HG03159 (cell line): Measurements from ENCODE around the gene FLRT3.

Source experiments
- ATAC-seq: cut with Tn5 transposase; IDR thresholded peaks from one replicate; pipeline ENCODE4 v1.9.1; 2021; ENCODE audit warnings: mild to moderate bottlenecking, moderate library complexity; ENCODE audit not compliant: unreplicated experiment

The FLRT3 gene

DNA sequence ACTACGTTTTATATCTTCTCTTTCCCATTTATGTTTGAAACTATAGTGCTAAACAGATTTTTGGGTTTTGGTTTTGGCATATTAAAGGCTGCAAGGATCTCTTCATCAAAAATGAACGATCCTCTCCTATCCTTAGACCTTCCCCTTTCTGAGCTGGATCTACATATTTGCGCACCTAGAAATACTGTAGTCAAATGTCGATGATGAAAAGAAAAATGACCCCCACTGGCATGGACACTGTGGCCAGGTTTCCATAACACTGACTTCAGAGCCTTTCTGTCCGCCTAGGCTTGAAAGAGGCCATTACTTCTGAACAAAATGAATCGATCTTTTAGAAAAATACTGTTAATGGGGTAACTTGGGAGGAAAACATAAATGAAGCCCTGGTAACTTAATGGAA is 5.8 kb downstream of the FLRT3 start:
- ATAC-seq, result no peak

DNA sequence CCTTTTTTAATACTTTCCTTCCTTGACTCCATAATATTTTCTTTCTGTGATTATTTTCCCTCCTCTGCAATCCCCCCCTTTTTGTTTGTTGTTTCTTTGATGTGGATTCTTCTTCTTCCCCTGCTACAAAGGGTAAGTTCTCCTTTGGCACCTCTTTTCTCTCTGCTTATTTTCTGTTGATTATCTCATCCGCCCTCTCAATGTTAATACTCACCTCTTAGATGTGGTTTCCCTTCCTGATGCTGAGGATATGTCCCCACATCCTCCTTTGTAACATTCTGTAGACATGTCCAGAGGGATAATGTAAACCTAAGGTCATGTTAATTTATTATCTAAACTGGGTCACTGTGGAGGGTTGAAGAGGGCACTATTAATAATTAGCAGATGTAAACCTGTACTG is 17.7 kb downstream of the FLRT3 start:
- no peak for ATAC-seq

DNA sequence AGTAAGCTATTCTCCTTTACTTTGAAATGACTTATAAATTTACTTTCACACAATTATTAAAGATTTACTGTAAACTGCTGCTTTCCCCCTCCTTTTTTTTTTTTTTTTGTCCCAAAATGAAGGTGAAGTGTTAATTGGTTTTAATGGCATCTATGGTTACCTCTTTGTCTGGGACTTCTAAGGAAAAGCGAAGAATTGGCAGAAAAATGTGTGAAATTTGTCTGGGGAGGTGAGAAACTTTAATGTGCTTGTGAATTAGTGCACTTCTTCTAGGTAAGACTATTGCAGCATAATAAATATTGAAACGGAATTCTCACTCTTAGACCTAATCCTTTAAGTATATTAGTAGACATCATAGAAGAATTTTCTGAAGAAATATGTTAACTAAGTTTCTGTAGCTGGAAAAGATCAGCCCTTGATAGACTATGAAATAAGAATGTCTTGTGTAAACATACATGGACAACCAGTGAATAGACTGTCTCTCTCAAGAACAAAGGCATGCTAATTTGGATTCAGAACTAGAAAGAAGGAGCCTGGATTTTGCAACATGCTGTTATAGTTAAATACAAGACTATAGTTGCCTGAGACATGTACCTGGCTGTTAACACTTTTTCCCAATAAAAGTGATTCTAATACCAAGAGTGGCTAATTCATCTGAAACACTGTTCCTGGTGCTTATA is 23.9 kb downstream of the FLRT3 start:
- ATAC-seq, result no peak

DNA sequence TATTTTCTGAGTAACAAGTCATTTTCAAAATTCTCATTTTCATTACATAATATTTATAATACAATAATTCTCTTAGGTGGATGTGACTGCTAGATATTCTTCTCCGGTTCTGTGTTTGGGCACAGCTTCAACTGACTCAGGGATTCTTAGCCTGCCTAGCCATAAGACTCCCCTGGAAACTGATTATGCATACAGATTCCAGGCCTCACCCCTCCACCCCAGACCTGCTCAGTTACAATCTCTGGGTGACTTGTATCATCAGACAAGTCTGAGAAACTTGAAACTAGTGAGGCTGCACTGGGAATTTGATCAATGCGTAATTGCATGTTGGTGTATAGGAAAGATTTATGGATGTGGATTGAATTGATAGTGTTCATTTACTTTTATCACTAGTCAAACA is 25.4 kb downstream of the FLRT3 start:
- ATAC-seq, result no peak

DNA sequence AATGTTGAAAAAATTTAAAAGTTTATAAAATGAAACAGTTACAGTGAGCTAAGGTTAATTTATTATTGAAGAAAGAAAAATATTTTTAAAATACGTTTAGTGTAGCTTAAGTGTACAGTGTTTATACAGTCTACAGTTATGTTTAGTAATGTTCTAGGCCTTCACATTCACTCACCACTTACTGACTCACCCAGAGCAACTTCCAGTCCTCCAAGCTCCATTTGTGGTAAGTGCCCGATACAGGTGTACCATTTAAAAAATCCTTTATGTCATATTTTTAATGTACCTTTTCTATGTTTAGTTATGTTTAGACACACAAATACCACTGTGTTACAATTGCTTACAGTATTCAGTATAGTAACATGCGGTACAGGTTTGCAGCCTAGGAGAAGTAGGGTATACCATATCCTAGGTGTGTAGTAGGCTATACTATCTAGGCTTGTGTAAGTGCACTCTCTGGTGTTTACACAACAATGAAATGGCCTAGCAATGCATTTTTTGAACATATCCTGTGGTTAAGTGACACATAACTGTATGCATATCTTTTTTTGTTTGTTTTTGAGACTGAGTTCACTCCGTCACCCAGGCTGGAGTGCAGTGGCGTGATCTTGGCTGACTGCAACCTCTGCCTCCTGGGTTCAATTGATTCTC is 26.3 kb downstream of the FLRT3 start:
- no peak for ATAC-seq

DNA sequence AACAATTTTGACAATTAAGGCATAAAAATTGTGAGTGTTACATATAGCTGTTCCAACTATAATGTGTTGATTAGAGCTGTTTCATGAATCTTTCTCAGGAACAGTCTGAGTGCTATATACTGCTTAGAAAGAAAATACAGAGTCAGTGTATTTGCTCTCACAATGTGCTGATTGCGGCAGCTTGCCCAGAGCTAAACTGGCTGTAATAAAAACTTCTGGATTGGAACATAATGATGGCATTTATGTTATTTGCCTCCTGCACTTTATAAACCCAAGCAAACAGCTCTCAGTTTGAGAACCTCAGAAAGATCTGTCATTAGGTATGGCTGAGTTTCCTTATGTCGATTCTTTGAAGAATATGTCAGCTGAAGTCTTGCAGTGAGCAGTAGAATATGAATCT is 29.5 kb downstream of the FLRT3 start:
- no peak for ATAC-seq

DNA sequence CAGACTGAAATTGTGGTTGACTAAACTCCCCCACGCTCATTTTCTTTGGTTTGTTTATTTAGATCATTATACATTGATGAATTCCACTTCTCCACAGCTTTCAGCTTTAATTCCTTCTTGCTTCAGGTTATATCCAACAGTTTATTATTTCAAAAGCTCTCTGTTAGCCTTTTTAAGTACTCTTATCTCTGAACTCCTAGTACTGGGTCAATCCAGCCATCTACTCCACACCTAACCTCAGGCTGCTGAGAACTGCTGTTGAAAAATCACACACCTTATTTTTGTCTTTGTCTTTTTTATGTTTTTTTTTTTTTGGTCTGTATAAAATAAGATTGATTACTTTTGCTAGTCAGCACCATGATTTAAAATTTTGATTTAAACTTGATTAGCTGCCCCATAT is 32.9 kb downstream of the FLRT3 start:
- ATAC-seq, result no peak

DNA sequence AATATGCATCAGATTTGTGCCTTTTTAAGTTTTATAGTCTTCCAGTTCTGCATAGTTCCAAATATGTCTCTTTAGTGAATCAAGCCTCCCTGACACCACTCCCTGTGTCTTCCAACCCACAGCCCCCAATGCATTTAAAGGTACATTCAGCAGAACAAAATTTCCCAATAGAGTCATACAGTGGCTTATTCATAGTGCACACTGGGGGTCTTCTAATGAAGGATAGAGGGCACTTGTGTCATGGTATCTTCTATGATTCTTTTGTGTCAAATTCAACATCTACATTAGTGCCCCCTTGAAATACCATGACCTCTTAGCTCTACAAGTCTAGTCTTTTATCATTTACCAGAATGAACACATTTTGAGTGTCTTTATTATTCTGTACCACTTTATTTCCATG is 33.8 kb downstream of the FLRT3 start:
- no peak for ATAC-seq

DNA sequence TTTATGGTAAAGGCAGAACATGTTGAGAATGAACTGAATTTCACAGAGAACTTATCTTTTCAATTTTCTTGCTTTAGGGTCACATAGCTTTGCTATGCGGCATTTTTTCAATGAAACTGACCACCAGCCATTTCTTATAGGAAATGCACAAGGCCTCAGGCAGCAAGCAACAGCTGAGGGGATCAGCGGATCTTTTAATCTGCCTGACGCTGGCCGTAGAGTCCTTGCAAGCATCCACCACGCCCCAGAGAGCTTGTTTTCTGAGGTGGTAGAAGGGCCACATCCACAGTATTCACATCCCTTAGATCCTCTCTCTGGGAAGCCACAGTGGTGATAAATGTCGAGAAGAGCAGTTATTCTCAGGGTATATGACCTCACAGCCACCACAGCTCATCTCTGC is 34.3 kb downstream of the FLRT3 start:
- ATAC-seq, result no peak

DNA sequence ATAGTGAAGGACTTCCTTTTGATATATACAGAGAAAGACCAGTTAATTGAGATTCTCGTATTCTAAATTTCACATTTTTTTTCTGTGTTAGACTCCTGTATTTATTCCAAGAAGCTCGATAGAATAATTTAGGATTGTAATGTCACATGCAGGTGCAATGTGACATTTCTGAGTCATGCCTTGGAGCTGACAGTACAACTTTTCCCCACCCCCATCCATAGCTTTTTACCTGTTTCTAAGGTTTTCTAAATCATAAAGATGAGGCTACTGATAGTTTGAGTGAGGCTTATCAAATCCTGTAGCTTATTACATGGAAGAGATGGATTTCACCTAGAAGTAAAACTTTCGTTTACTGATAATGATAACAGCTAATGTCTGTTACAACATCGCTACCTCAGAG is 37.6 kb downstream of the FLRT3 start:
- no peak for ATAC-seq

DNA sequence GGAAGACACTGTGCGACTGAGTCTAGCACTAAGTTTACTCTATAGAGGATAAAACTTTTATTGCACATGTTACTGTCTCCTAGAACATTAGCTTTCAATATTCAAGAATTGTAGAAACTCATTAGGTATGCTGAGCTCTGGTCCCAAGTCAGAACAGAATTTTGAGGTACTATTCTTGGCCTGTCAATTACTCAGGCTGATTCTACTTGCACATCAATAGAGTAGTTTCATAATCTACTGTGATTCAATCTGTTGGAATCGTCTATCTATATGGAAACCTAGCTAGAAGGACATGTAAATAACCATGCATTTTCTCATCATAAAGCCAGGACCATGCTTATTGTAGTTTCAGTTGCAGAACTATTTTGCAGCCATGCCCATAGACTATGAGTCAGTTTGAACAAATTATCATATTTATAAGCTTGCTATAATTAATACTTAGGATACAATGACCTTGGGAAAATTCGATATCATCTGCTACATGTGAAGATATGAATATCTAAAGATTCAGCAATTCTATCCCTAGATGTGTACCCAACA is 41.6 kb downstream of the FLRT3 start:
- ATAC-seq, result no peak

DNA sequence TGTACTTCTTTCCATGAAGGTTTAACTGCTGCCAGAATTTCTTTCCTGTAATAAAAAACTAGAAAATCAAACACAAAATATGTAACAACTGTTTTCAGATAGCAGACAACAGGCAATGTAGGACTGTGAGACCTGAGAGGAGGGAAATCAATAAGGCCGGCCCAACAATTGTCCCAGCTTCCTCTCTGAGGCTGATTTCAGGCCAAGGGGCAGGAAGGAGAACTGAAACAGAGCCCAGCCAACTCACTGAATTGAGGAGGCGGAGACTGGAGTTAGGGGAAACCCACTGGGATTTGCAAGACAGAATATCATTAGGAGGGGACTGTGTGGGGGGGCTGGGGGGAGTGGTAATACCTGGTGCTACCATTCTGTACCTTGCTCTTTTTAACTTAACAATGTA is 42.2 kb downstream of the FLRT3 start:
- no peak for ATAC-seq

DNA sequence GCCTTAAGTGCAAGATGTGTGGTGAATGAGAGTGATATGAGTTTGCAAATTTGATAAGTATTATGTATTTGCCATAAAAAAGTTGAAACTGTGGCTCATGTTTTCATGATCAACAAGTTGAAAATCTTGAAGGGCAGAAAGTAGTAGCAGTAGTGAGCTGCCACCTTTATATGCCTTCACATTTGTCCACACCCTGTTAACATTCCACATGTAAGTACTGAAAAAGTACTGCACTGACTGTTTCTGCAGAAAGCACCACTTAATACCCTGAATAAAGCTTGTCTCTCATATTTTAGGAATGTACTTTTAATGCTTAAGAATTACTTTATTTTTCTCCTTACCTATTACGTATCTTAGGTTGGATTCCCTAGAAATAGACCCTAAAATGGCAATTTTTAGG is 45.9 kb downstream of the FLRT3 start:
- ATAC-seq, result no peak

DNA sequence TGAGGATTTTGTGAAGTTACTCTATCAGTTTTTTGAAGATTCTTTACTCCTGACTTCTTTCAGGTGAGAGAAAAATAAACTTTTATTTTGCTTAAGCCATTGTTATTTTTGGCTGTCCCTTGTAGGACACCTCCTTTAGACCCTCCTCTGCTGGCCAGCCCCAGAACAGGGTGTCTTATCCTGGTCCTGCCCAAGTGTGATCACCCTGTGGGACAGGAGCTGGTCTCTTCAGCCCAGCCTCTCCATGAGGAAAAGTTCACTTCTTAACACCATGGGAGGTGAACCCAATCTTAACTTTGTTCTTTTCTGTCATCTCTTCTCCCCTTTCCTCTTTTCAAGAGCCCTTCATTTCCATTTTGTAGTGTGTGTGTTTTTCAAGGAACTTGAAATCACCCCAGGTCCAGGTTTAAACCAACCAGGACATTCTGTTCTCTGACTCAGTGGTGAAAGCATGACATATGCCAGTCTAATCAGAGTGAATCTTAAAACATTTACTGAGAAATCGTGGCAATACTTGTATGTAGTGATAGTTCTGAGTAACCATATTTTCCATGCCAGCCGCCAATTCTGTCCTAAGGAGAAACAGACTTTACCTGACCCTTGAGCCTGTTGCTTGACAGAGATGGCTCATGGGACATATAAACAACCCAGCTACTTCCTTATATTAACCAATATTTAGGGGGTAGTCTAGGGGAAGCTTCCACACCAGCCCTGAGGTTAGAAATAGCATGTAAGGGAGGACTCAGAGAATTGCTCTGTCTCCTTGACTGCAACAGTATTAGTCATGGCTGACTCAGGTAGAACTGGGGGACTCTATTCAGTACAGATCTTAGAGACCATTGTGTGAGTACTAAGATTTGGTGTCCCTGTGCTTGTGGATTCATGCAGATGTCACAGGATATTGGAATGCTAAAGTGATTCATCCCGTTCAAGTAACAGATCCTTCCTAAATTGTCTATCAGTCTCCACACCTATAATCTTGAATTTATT is 48.8 kb downstream of the FLRT3 start:
- no peak for ATAC-seq

DNA sequence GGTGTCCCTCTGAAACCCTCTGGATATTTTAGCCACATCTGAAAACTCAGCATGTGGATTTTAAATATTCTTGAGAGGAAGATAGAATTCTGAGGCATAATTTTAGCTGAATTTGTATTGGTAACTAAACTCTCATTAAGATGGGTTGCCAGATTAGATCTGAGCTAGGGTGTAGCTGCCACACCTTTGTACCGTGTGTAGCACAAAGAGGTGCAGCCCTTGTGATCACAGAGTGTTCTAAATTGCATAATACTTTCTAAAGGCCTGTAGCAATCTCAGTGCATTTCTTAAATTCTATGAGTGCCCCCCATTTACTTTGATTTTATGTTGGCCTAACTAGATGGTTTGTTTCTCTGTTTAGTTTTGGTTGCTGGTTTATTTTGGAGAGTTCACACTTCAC is 53.0 kb downstream of the FLRT3 start:
- ATAC-seq, result no peak

DNA sequence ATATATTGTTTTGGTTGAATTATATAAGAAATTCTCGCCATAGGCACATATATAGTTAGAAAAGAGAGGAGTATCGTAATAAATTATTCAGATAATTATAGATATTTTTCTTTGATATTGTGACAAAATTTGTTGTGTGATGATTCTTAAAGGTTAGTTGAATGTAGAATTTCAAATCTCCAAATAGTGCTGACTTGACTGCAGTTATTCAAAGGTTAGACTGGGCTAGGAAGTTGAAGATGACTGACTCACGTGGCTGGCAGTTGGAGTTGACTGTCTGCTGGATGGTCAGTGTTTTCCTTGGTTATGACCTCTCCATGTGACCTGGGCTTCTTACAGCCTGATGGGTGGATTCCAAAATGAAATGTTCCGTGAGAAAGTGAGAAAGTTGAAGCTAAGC is 55.3 kb downstream of the FLRT3 start:
- no peak for ATAC-seq
